AG10803 (cell line): ENCODE results near the gene NDUFB4.

Experiments used
- DNase-seq: peaks from one replicate; pipeline ENCODE4 v3.0.0; 2010; ENCODE audit warnings: low read depth
- H3K4me3 ChIP-seq: 2 replicates; pipeline ENCODE4 v1.5.1; 2011; ENCODE audit warnings: mild to moderate bottlenecking, low read length, control low read depth
- CTCF ChIP-seq: conservative IDR thresholded peaks from 2 replicates; pipeline ENCODE4 v1.5.1; 2011; ENCODE audit warnings: mild to moderate bottlenecking, low read length, control low read depth, inconsistent platforms

Gene NDUFB4

DNA sequence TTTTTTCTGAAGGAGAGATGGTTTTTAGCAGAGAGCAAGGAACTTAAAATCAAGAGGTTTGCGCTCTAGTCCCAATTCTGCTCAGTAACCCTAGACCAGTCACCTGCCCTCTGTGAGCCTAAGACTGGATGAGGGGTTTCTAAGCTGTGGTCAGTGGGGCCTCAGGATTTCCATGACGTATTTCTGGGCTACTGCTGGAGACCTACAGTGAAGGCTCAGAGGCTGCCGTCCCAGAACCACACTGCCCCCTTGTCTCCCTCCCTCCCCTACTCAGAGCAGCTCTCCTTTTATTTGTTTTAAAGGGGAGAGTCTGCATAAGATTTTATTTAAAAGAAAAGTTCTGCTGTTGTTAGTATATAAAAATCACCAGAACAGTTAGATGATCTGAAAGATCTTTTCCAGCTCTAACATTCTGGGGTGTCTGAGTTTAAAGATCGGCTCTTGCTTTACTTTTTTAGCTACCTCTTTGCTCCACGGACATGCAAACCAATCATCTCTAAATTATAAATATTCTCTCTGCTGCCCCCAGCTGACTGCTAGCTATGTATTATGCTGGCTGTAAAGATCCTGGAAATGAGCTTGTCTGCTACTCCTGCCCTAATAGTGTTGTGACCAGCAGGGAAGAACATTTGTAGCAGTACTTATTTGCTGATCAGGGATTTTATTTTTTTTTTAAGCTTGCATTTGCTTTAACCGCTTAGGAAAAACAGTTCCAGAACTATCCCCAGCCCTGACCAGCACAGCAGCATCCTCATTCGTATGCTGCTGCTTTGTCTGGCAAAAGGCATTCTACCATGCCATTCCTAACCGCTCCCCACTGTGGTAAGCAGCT, 28.6 kb upstream of the NDUFB4 start:
- peak; percentile 43 for DNase-seq
- H3K4me3 ChIP-seq: peak overlapping the region; percentile 19; the same call in 1 of the 2 replicates
- TF ChIP-seq CTCF: peak; percentile 58

GRCh38 chr3:120568202-120568531, 28.0 kb upstream of the NDUFB4 start:
- no peak for TF ChIP-seq CTCF
- no peak overlapping the region for H3K4me3 ChIP-seq
- no peak for DNase-seq

DNA sequence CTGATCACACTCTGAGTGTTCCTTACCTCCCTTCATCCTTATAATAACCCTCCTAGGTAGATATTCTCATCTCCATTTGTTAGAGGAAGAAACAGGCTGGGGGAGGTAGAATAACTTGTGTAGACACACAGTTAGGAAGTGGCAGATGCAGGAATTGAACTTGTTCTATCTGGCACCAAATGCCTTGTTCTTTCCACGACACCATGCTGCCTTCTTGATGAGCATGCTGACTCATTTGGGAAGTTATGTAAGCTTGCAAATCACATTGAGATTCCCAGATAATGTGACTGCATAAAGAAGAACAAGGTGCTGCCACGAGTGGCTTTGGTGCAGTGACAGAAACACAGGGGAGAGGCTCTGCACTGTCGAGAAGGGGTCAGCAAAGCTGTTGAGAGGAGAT, 27.5 kb upstream of the NDUFB4 start:
- no peak overlapping the region for H3K4me3 ChIP-seq
- TF ChIP-seq CTCF: no peak
- peak; percentile 27 for DNase-seq

GRCh38 chr3:120569222-120570057, 26.7 kb upstream of the NDUFB4 start:
- no peak for DNase-seq
- no peak for TF ChIP-seq CTCF
- no peak overlapping the region for H3K4me3 ChIP-seq

- no peak overlapping the region for H3K4me3 ChIP-seq
- DNase-seq: no peak
- TF ChIP-seq CTCF: no peak
Measured at GRCh38 chr3:120572027-120572426, 24.1 kb upstream of the NDUFB4 start.

GRCh38 chr3:120587332-120587975, 8.7 kb upstream of the NDUFB4 start:
- no peak for DNase-seq
- no peak for TF ChIP-seq CTCF
- H3K4me3 ChIP-seq: no peak overlapping the region

DNA sequence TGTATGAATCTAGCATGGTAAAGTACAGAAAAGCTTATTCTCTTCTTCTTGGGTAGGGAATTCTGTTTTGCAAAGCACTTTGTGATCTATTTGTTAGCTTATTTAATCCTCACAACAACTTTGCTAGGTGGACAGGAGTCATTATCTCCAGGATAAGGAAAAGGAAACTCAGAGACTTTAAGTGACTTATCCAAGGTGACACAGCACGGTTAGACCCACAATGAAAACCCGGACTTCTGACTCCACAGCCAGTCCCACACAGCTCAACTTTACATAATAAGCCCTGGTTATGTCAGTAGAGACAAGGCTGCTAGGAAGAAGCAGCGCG, 384 bp upstream of the NDUFB4 start:
- H3K4me3 ChIP-seq: peak overlapping the region; percentile 95
- TF ChIP-seq CTCF: no peak
- no peak for DNase-seq
